Skeletal muscle cell (primary cell): ENCODE results near the gene NAA60.
"Not testable (repeated sequence)": the region's sequence is repeated elsewhere in the genome, so short reads cannot be mapped to it uniquely, and the experiment has no call there.

Experiments used
- DNase-seq: peaks from one replicate; pipeline ENCODE4 v3.0.0-alpha.2; 2010; ENCODE audit warnings: low read depth
- H3K4me3 ChIP-seq: 2 replicates; pipeline ENCODE4 v1.5.1; 2011; ENCODE audit warnings: low read depth, mild to moderate bottlenecking, control low read depth, low read length, moderate library complexity

NAA60 gene

GRCh38 chr16:3460121-3460520, 16.6 kb downstream of the NAA60 start:
- no peak overlapping the region for H3K4me3 ChIP-seq
- DNase-seq = no peak

GRCh38 chr16:3460585-3460984, 17.1 kb downstream of the NAA60 start:
- DNase-seq = no peak
- no peak overlapping the region for H3K4me3 ChIP-seq

GRCh38 chr16:3461151-3461550, 17.7 kb downstream of the NAA60 start:
- no peak overlapping the region for H3K4me3 ChIP-seq
- DNase-seq = no peak

GRCh38 chr16:3465301-3465700, 21.8 kb downstream of the NAA60 start:
- no peak overlapping the region for H3K4me3 ChIP-seq
- no peak for DNase-seq

GRCh38 chr16:3465911-3466584, 22.6 kb downstream of the NAA60 start:
- no peak for DNase-seq
- H3K4me3 ChIP-seq = no peak overlapping the region

GRCh38 chr16:3467182-3467581, 23.7 kb downstream of the NAA60 start:
- no peak for DNase-seq
- no peak overlapping the region for H3K4me3 ChIP-seq

GRCh38 chr16:3467921-3468320, 24.4 kb downstream of the NAA60 start:
- H3K4me3 ChIP-seq = no peak overlapping the region
- DNase-seq = peak; percentile 33

GRCh38 chr16:3468501-3468900, 25.0 kb downstream of the NAA60 start:
- H3K4me3 ChIP-seq = peak overlapping the region; percentile 13

GRCh38 chr16:3469736-3470135, 26.3 kb downstream of the NAA60 start:
- DNase-seq = no peak
- H3K4me3 ChIP-seq = no peak overlapping the region

More at GRCh38 chr16:3468501-3468900, 25.0 kb downstream of the NAA60 start:
- no peak for DNase-seq

- H3K4me3 ChIP-seq = no peak overlapping the region
- DNase-seq = no peak
Measured at GRCh38 chr16:3470723-3471122, 27.2 kb downstream of the NAA60 start.

- H3K4me3 ChIP-seq = no peak overlapping the region
- no peak for DNase-seq
Measured at GRCh38 chr16:3471518-3472176, 28.2 kb downstream of the NAA60 start.

GRCh38 chr16:3472878-3473595, 29.6 kb downstream of the NAA60 start:
- no peak for DNase-seq
- H3K4me3 ChIP-seq = no peak overlapping the region

GRCh38 chr16:3473596-3473943, 30.1 kb downstream of the NAA60 start:
- not testable (repeated sequence) for DNase-seq, H3K4me3 ChIP-seq

- no peak for DNase-seq
- H3K4me3 ChIP-seq = no peak overlapping the region
Measured at GRCh38 chr16:3474136-3474779, 30.8 kb downstream of the NAA60 start.

- not testable (repeated sequence) for DNase-seq, H3K4me3 ChIP-seq
Measured at GRCh38 chr16:3474870-3475269, 31.4 kb downstream of the NAA60 start.

GRCh38 chr16:3475604-3476375, 32.3 kb downstream of the NAA60 start:
- no peak for DNase-seq
- H3K4me3 ChIP-seq = no peak overlapping the region

GRCh38 chr16:3476409-3476808, 32.9 kb downstream of the NAA60 start:
- no peak overlapping the region for H3K4me3 ChIP-seq
- no peak for DNase-seq

GRCh38 chr16:3478242-3478925, 34.9 kb downstream of the NAA60 start:
- no peak overlapping the region for H3K4me3 ChIP-seq
- no peak for DNase-seq

GRCh38 chr16:3479654-3480216, 36.3 kb downstream of the NAA60 start:
- DNase-seq = no peak
- no peak overlapping the region for H3K4me3 ChIP-seq
